GM12878 (cell line): ENCODE data around the gene RASAL2. TPM values are rescaled to one million over a fixed set of nuclear protein-coding genes. Genes with fewer than 3 reads are reported as not detected.

Experiments used
- ATAC-seq: fragments of 200-7000 bp; cut with Tn5 transposase; 3 replicates; pipeline ENCODE4 v1.9.1; 2020; ENCODE audit warnings: mild to moderate bottlenecking, moderate library complexity
- BruUV-seq: library from RNA; stranded (reverse); fragments of 400-500 nt; replicated peaks from 2 replicates; lab custom pipeline; 2021; lab: Mats Ljungman, UMichigan
- CTCF ChIA-PET: fragments of 300-600 bp; sonication (Branson Sonifier 250); formaldehyde crosslinking; extraction: SDS; loops from one replicate; lab custom pipeline; 2021; ENCODE audit warnings: inconsistent platforms; lab: Yijun Ruan, JAX
- POLR2A ChIA-PET: fragments of 350-600 bp; formaldehyde crosslinking; extraction: SDS; loops from one replicate; lab custom pipeline; 2021; ENCODE audit warnings: inconsistent platforms; lab: Charles Lee
- RAD21 ChIA-PET: fragments of 300-600 bp; sonication (Branson Sonifier 250); formaldehyde crosslinking; loops from one replicate; lab custom pipeline; 2023; ENCODE audit warnings: antibody characterized with exemption; ENCODE audit not compliant: unreplicated experiment; lab: Charles Lee
- SMC1A ChIA-PET: fragments of 300-600 bp; sonication (Branson Sonifier 250); formaldehyde crosslinking; loops from one replicate; lab custom pipeline; 2023; ENCODE audit not compliant: unreplicated experiment, uncharacterized antibody; lab: Charles Lee
- DNase-seq: peaks from one replicate; pipeline ENCODE4 v3.0.0-alpha.2; 2011; ENCODE audit warnings: low read depth, low spot score
- FAIRE-seq: peaks from 3 replicates; lab custom pipeline; 2011; peaks lifted over from hg19 to GRCh38; lab: Jason Lieb, UNC
- H2AFZ ChIP-seq: 2 replicates; pipeline ENCODE4 v1.6.0; 2011; ENCODE audit warnings: low read depth, low read length, control low read depth; ENCODE audit not compliant: control insufficient read depth
- H3K27ac ChIP-seq: 2 replicates; pipeline ENCODE4 v1.5.1; 2011; ENCODE audit warnings: control low read depth; ENCODE audit not compliant: control insufficient read depth, insufficient read depth
- H3K27me3 ChIP-seq, 2 experiments: replicated peaks in 1 of 2; 2 replicates each; pipeline versions ENCODE4 v1.6.0 to v1.6.1; 2011; ENCODE audit warnings: low read length in 1 of 2; ENCODE audit not compliant: control insufficient read depth in 2 of 2, insufficient read depth in 2 of 2
- H3K36me3 ChIP-seq, 2 experiments: 2 replicates each; pipeline ENCODE4 v1.5.1; 2011; ENCODE audit warnings: low read length in 1 of 2; ENCODE audit not compliant: control insufficient read depth in 2 of 2, insufficient read depth in 2 of 2
- H3K4me1 ChIP-seq: 2 replicates; pipeline ENCODE4 v1.6.1; 2011; ENCODE audit warnings: mild to moderate bottlenecking, low read length, moderate library complexity, mixed read lengths; ENCODE audit not compliant: control insufficient read depth, insufficient read depth
- H3K4me2 ChIP-seq: 2 replicates; pipeline ENCODE4 v1.6.0; 2011; ENCODE audit warnings: control low read depth; ENCODE audit not compliant: control insufficient read depth, insufficient read depth
- H3K4me3 ChIP-seq: fragments of 200-600 bp; sonication (generic); 2 replicates; pipeline ENCODE4 v1.5.1; 2016
- H3K79me2 ChIP-seq: 2 replicates; pipeline ENCODE4 v1.6.0; 2011; ENCODE audit warnings: low read length; ENCODE audit not compliant: control insufficient read depth, insufficient read depth
- H3K9ac ChIP-seq: 2 replicates; pipeline ENCODE4 v1.8.0; 2011; ENCODE audit warnings: low read length, control low read depth, mixed read lengths; ENCODE audit not compliant: control insufficient read depth, insufficient read depth
- H3K9me3 ChIP-seq: replicated peaks from 3 replicates; pipeline ENCODE4 v1.5.1; 2011; ENCODE audit warnings: mild to moderate bottlenecking, low read length; ENCODE audit not compliant: control insufficient read depth, insufficient read depth
- H4K20me1 ChIP-seq: 2 replicates; pipeline ENCODE4 v1.6.0; 2011; ENCODE audit not compliant: control insufficient read depth, insufficient read depth
- BACH1 ChIP-seq: fragments of 450-650 bp; IDR thresholded peaks from 2 replicates; pipeline ENCODE4 v1.6.1; 2017; ENCODE audit warnings: mild to moderate bottlenecking, borderline replicate concordance
- GATAD2B ChIP-seq: fragments of 450-650 bp; conservative IDR thresholded peaks from 2 replicates; pipeline ENCODE4 v1.6.1; 2017; ENCODE audit warnings: low read depth, mild to moderate bottlenecking, moderate library complexity
- JUND ChIP-seq: IDR thresholded peaks from 2 replicates; pipeline ENCODE4 v1.6.1; 2012; ENCODE audit warnings: low read depth, mild to moderate bottlenecking, low read length, improper control_type of control experiment, moderate library complexity
- MEF2B ChIP-seq: fragments of 450-650 bp; IDR thresholded peaks from 2 replicates; pipeline ENCODE4 v1.6.1; 2018; ENCODE audit warnings: mild to moderate bottlenecking, moderate library complexity; ENCODE audit not compliant: partially characterized antibody, poor library complexity, severe bottlenecking
- NFIC ChIP-seq: IDR thresholded peaks from 2 replicates; pipeline ENCODE4 v1.6.1; 2012; ENCODE audit warnings: low read depth, mild to moderate bottlenecking, inconsistent platforms, low read length, moderate library complexity
- RAD51 ChIP-seq: fragments of 450-650 bp; IDR thresholded peaks from 2 replicates; pipeline ENCODE4 v1.6.1; 2016; ENCODE audit warnings: moderate library complexity, mild to moderate bottlenecking, inconsistent platforms
- SIN3A ChIP-seq: IDR thresholded peaks from 2 replicates; pipeline ENCODE4 v1.6.1; 2012; ENCODE audit warnings: low read depth, low read length, improper control_type of control experiment
- SP1 ChIP-seq: IDR thresholded peaks from one replicate; pipeline ENCODE4 v1.6.1; 2011; ENCODE audit warnings: low read depth, low read length
- SUPT20H ChIP-seq: IDR thresholded peaks from 2 replicates; pipeline ENCODE4 v1.6.1; 2011; ENCODE audit warnings: low read depth, mild to moderate bottlenecking, low read length, moderate library complexity, borderline replicate concordance; ENCODE audit not compliant: control insufficient read depth
- TCF12 ChIP-seq: IDR thresholded peaks from 2 replicates; pipeline ENCODE4 v1.6.1; 2011; ENCODE audit warnings: low read depth, mild to moderate bottlenecking, low read length
- ZNF217 ChIP-seq: fragments of 450-650 bp; IDR thresholded peaks from 2 replicates; pipeline ENCODE4 v1.6.1; 2017; ENCODE audit warnings: antibody characterized with exemption, mild to moderate bottlenecking
- WGBS: methylation state at CpG from one replicate; pipeline ENCODE4 v1.1.6; 2016; ENCODE audit warnings: low lambda C conversion rate; ENCODE audit not compliant: insufficient replicate concordance, insufficient coverage; ENCODE audit errors: missing lambda C conversion rate; 5-methylcytosine and 5-hydroxymethylcytosine counted together
- in situ Hi-C: fragments of 300-500 bp; cut with MboI; formaldehyde crosslinking; loops from 9 replicates; pipeline ENCODE4 v1.14.3; 2018; ENCODE audit warnings: mixed read lengths
- intact Hi-C: fragments of 100-400 bp; cut with micrococcal nuclease; formaldehyde crosslinking; loops from one replicate; pipeline ENCODE4 v1.14.2; 2022; ENCODE audit not compliant: unreplicated experiment
- polyA plus RNA-seq, 11 experiments: library from polyadenylated mRNA; depleted of rRNA in 4 of 11; unstranded in 6 of 11; stranded (reverse) in 5 of 11; fragments of >200 nt; fragmentation: Nextera tagmentation in 4 of 11; fragmentation: Illumina TruSeq in 1 of 11; extraction: Ambion mirVana in 4 of 11; extraction: Trizol in 1 of 11; gene quantifications; 1 replicate in 1 of 11; 2 replicates in 10 of 11; pipeline versions ENCODE4 v1.2.1 to v1.2.3, GENCODE V29; 2011 to 2016; ENCODE audit warnings: inconsistent platforms in 2 of 11, missing spikeins in 2 of 11, low read depth in 1 of 11
- total RNA-seq, 4 experiments: library from RNA; depleted of rRNA in 3 of 4; stranded (reverse); fragments of >200 nt in 3 of 4; fragmentation: Illumina TruSeq in 1 of 4; extraction: Trizol in 1 of 4; gene quantifications; 2 replicates each; pipeline versions ENCODE4 v1.2.1 to v1.2.3, GENCODE V29; 2013 to 2021
- TF ChIP-seq, protein P1 (sequence below): IDR thresholded peaks from 2 replicates; pipeline ENCODE4 v1.6.1; 2012; ENCODE audit warnings: low read length, inconsistent platforms

RASAL2 gene
- total and polyA plus RNA-seq, 10 of the 15 experiments (the other 5 are each of a cell fraction or from before 2014, with no cell fraction given) = 0.02 to 6.9 (median 0.17) TPM; not detected in 1

DNA sequence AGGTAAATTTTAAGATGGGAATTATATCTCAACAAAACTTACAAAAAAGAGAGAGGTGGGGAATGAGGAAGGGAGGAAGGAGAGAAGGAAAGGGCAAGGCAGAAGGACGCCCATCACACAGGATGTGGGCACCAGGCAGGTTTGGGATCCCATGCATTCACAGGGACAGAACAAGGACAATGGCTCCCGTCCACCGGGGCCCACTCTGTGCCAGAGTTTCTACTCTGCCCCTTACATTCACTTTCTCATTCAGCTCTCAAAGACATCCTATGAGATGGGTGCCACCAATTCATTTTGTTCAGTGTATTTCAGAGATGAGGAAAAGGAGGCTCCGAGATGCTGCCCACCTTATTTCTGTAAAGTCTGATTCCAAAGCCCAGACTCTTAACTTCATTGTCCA lies 395.5 kb downstream of the RASAL2 start:
- no peak for TF ChIP-seq GATAD2B
- TF ChIP-seq TCF12 = no peak
- no peak for TF ChIP-seq SUPT20H
- TF ChIP-seq RAD51 = no peak
- no peak for TF ChIP-seq MEF2B
- TF ChIP-seq SP1 = no peak
- no peak for TF ChIP-seq ZNF217
- no peak for TF ChIP-seq JUND
- TF ChIP-seq, all 136 proteins: peak for 0
- no peak overlapping the region for H3K4me3 ChIP-seq
- CTCF ChIA-PET = no interaction called here
- POLR2A ChIA-PET = no interaction called here
- intact Hi-C loops = no loop called here
- H3K79me2 ChIP-seq = no peaks in the 10 kb centered on the region
- no peak overlapping the region for H2AFZ ChIP-seq
- SMC1A ChIA-PET = no interaction called here
- H3K27me3 ChIP-seq = peaks cover 2 to 5% of the 10 kb centered on the region in 2 experiments; a peak in 3 of 4 replicates
- no peaks in the 10 kb centered on the region for H4K20me1 ChIP-seq
- H3K27ac ChIP-seq = no peak overlapping the region
- H3K9ac ChIP-seq = no peak overlapping the region
- no peaks in the 10 kb centered on the region for H3K36me3 ChIP-seq
- in situ Hi-C loops = no loop called here
- RAD21 ChIA-PET = no interaction called here
- no peaks in the 10 kb centered on the region for H3K4me1 ChIP-seq
- 32% methylated on average over 4 of the region's 4 CpGs for whole genome bisulfite sequencing
- no TSS peak for BruUV-seq
- DNase-seq (no peak), ATAC-seq (no peak), FAIRE-seq (no peak)
- no peaks in the 10 kb centered on the region for H3K9me3 ChIP-seq
- H3K4me2 ChIP-seq = no peak overlapping the region

DNA sequence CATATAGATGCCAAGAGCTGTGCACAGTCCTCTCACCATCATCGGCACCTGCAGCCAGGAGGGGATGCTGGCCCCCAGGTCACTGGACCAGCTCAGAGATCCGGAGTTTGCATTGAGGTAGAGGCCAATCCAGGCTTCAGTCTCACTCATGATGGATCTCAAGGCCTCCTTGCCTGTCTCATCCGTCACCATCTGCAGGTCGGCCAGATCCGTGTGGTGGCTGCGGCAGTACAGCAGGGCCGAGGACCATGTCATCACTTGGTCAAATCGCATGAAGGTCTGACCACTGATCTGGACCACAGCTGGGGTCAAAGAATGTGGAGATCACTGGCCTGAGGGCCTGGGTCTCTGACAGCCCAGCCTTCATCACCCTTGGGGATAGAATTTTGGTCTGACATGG lies 396.2 kb downstream of the RASAL2 start:
- WGBS = 65% methylated on average over 8 of the region's 8 CpGs
- ChIA-PET SMC1A (interaction anchor here (0.6 kb wide), 1 partner anchor 178 kb away, joined by 3 read pairs; no protein-coding TSS in a partner anchor), CTCF (no interaction called here)

More for the DNA sequence above, 396.2 kb downstream of the RASAL2 start:
- no peak overlapping the region for H2AFZ ChIP-seq
- no peak overlapping the region for H3K9ac ChIP-seq
- in situ Hi-C loops = no loop called here
- DNase-seq = no peak
- POLR2A ChIA-PET = no interaction called here
- RAD21 ChIA-PET = no interaction called here
- no peaks in the 10 kb centered on the region for H4K20me1 ChIP-seq
- H3K36me3 ChIP-seq = no peaks in the 10 kb centered on the region
- TF ChIP-seq, protein P1, sequence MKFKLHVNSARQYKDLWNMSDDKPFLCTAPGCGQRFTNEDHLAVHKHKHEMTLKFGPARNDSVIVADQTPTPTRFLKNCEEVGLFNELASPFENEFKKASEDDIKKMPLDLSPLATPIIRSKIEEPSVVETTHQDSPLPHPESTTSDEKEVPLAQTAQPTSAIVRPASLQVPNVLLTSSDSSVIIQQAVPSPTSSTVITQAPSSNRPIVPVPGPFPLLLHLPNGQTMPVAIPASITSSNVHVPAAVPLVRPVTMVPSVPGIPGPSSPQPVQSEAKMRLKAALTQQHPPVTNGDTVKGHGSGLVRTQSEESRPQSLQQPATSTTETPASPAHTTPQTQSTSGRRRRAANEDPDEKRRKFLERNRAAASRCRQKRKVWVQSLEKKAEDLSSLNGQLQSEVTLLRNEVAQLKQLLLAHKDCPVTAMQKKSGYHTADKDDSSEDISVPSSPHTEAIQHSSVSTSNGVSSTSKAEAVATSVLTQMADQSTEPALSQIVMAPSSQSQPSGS = no peak
- TF ChIP-seq NFIC (no peak), BACH1 (no peak), SIN3A (no peak)
- no peaks in the 10 kb centered on the region for H3K4me1 ChIP-seq
- no peak overlapping the region for H3K27ac ChIP-seq
- no peak overlapping the region for H3K4me3 ChIP-seq
- intact Hi-C loops = no loop called here
- peaks cover 2 to 5% of the 10 kb centered on the region in 2 experiments; a peak in 3 of 4 replicates for H3K27me3 ChIP-seq
- no TSS peak for BruUV-seq
- no peak for FAIRE-seq
- H3K4me2 ChIP-seq = no peak overlapping the region
- no peaks in the 10 kb centered on the region for H3K9me3 ChIP-seq
- no peaks in the 10 kb centered on the region for H3K79me2 ChIP-seq
- no peak for ATAC-seq
